Activated CD8-positive, alpha-beta T cell treated with anti-CD3 and anti-CD28 coated beads, Interleukin-2, amount 10 ng/mL, durations not matched to agents 7 days and 5 days (primary cell): ENCODE results near the gene PHF8. TPM values are rescaled to one million over a fixed set of nuclear protein-coding genes. Genes with fewer than 3 reads are reported as not detected.

ENCODE experiments used
- ATAC-seq: fragments of 150-1000 bp; cut with Tn5 transposase; one replicate; pipeline ENCODE4 v1.10.0; 2021; ENCODE audit warnings: moderate library complexity
- CTCF ChIA-PET: fragments of 350-600 bp; sonication (Branson Sonifier 250); formaldehyde crosslinking; loops from one replicate; lab custom pipeline; 2021; ENCODE audit warnings: antibody characterized with exemption; lab: Charles Lee
- POLR2A ChIA-PET: fragments of 350-600 bp; sonication (Branson Sonifier 250); formaldehyde crosslinking; loops from one replicate; lab custom pipeline; 2021; ENCODE audit warnings: antibody characterized with exemption; lab: Charles Lee
- DNase-seq: peaks from one replicate; pipeline ENCODE4 v3.0.0-alpha.2; 2020
- H3K27ac Mint-ChIP-seq: one replicate; pipeline ENCODE4 v1.8.0; 2021; ENCODE audit warnings: mild to moderate bottlenecking, mixed read lengths
- H3K27me3 Mint-ChIP-seq: one replicate; pipeline ENCODE4 v1.8.0; 2021; ENCODE audit warnings: low read depth, mixed read lengths
- H3K36me3 Mint-ChIP-seq: one replicate; pipeline ENCODE4 v1.8.0; 2021; ENCODE audit warnings: low read depth, mixed read lengths
- H3K4me1 Mint-ChIP-seq: one replicate; pipeline ENCODE4 v1.8.0; 2021; ENCODE audit warnings: low read depth, mixed read lengths
- H3K4me3 Mint-ChIP-seq: one replicate; pipeline ENCODE4 v1.8.0; 2021; ENCODE audit warnings: mild to moderate bottlenecking, mixed read lengths
- H3K9me3 Mint-ChIP-seq: one replicate; pipeline ENCODE4 v1.8.0; 2022; ENCODE audit warnings: mixed read lengths; ENCODE audit not compliant: insufficient read depth
- total RNA-seq, 2 experiments: library from RNA; stranded (reverse); gene quantifications; one replicate each; pipeline ENCODE4 v1.2.3, GENCODE V29; 2021

The PHF8 gene
- total RNA-seq, 2 experiments from 2014 or later = 37.4 to 38.8 TPM

- Mint-ChIP-seq H3K36me3 (no peaks in the 10 kb centered on the region), H3K4me3 (no peak overlapping the region), H3K9me3 (no peaks in the 10 kb centered on the region), H3K4me1 (no peaks in the 10 kb centered on the region), H3K27ac (no peak overlapping the region), H3K27me3 (no peaks in the 10 kb centered on the region)
- ATAC-seq = no peak
- ChIA-PET POLR2A (no interaction called here), CTCF (no interaction called here)
- DNase-seq = no peak
These were observed 19.1 kb upstream of the PHF8 start for GRCh38 chrX:54063361-54063760.

GRCh38 chrX:54049801-54050200 lies 5.5 kb upstream of the PHF8 start:
- no peak overlapping the region for H3K4me3 Mint-ChIP-seq
- H3K27ac Mint-ChIP-seq = no peak overlapping the region
- ChIA-PET POLR2A (interaction anchor here (0.5 kb wide), 1 partner anchor 590 kb away, joined by 4 read pairs; no protein-coding TSS in a partner anchor), CTCF (no interaction called here)
- ATAC-seq (no peak), DNase-seq (no peak)
- no peaks in the 10 kb centered on the region for H3K27me3 Mint-ChIP-seq
- H3K4me1 Mint-ChIP-seq = peaks cover 8% of the 10 kb centered on the region
- no peaks in the 10 kb centered on the region for H3K9me3 Mint-ChIP-seq
- no peaks in the 10 kb centered on the region for H3K36me3 Mint-ChIP-seq

DNA sequence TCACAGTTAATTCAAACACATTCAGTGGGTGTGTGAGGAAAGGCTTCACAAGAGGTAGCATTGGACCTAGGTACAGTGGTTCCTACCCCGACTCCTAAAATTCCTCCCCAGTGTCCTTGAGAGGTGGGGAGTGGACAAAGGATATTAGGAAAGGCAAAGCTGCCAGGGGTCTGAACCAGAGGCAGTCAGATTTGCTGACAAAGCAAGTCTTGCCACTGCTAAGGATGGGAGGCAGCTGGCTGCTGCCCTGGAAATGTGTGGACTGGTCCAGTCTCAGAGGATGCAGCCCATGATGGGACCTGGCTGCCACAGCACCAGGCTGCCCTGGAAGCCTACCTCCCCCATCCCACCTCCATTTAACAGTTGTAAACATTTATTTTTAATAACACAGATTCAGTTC lies 4.1 kb upstream of the PHF8 start:
- H3K36me3 Mint-ChIP-seq = no peaks in the 10 kb centered on the region
- H3K4me3 Mint-ChIP-seq = no peak overlapping the region
- peaks cover 9% of the 10 kb centered on the region for H3K4me1 Mint-ChIP-seq
- ATAC-seq = no peak
- no peak overlapping the region for H3K27ac Mint-ChIP-seq
- CTCF ChIA-PET = no interaction called here
- H3K27me3 Mint-ChIP-seq = no peaks in the 10 kb centered on the region
- no peak for DNase-seq
- POLR2A ChIA-PET = no interaction called here
- H3K9me3 Mint-ChIP-seq = no peaks in the 10 kb centered on the region

DNA sequence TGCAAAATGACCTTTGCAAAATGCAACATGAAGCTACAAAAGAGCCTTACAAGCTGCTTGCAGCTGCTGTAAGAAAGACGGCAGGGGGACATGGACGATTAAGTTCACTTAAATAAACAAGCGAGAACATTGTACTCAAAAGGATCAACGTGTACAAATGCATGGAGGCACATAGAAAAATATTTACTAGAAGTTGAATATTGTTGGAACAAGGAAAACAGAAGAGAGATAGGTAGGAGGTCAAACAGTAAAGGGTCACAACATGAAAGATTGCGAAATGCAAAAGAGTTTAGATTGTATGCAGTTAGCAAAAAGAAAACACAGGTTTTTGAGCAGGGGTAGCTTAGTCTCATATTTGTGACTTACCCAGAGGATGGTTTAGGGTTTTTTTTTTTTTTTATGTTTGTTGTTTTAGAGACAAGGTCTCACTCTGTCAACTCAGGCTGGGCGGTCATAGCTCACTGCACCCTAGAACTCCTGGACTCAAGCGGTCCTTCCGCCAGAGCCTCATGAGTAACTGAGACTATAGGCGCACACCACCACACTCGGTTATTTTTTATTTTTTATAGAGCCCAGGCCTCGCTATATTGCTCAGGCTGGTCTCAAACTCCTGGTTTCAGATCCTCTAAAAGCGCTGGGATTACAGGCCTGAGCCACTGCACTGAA lies 1.4 kb upstream of the PHF8 start:
- peak overlapping the region; percentile 95 for H3K4me3 Mint-ChIP-seq
- POLR2A ChIA-PET = interaction anchor here (1.1 to 4.0 kb wide), 4 partner anchors 83 to 394 kb away, joined by 3 to 27 read pairs (median 5); partner anchors contain the start of genes FAM120C and TSR2

GRCh38 chrX:54044877-54045338 lies 635 bp upstream of the PHF8 start:
- CTCF ChIA-PET = interaction anchor here (0.7 to 1.0 kb wide), 3 partner anchors 123 to 728 kb away, joined by 3 read pairs; partner anchors contain the start of gene FAM120C
- Mint-ChIP-seq H3K4me1 (peaks cover 18% of the 10 kb centered on the region), H3K27ac (peak overlapping the region; percentile 97)

More for the DNA sequence above, 1.4 kb upstream of the PHF8 start:
- Mint-ChIP-seq H3K9me3 (no peaks in the 10 kb centered on the region), H3K4me1 (peaks cover 14% of the 10 kb centered on the region), H3K27me3 (no peaks in the 10 kb centered on the region), H3K27ac (peak overlapping the region; percentile 97), H3K36me3 (peaks cover 8% of the 10 kb centered on the region)
- no peak for DNase-seq
- ATAC-seq = no peak
- CTCF ChIA-PET = no interaction called here

GRCh38 chrX:54043541-54044125 lies 640 bp downstream of the PHF8 start:
- no peaks in the 10 kb centered on the region for H3K9me3 Mint-ChIP-seq
- ATAC-seq = peak; percentile 13
- H3K4me3 Mint-ChIP-seq = peak overlapping the region; percentile 95
- H3K4me1 Mint-ChIP-seq = peaks cover 18% of the 10 kb centered on the region
- peak overlapping the region; percentile 97 for H3K27ac Mint-ChIP-seq
- H3K36me3 Mint-ChIP-seq = peaks cover 13% of the 10 kb centered on the region
- no peaks in the 10 kb centered on the region for H3K27me3 Mint-ChIP-seq
- POLR2A ChIA-PET = interaction anchor here (0.6 to 4.0 kb wide), 8 partner anchors 18 to 1120 kb away, joined by 3 to 27 read pairs (median 3); partner anchors contain the start of genes FAM120C, HUWE1 and TSR2
- CTCF ChIA-PET = interaction anchor here (1.0 to 2.4 kb wide), 4 partner anchors 12 to 396 kb away, joined by 3 to 11 read pairs (median 3); partner anchors contain the start of gene TSR2
- DNase-seq = peak; percentile 35

More at GRCh38 chrX:54044877-54045338, 635 bp upstream of the PHF8 start:
- DNase-seq (no peak), ATAC-seq (no peak)
- H3K4me3 Mint-ChIP-seq = peak overlapping the region; percentile 95
- H3K36me3 Mint-ChIP-seq = peaks cover 11% of the 10 kb centered on the region
- POLR2A ChIA-PET = interaction anchor here (0.6 to 4.0 kb wide), 9 partner anchors 20 to 955 kb away, joined by 3 to 27 read pairs (median 3); partner anchors contain the start of genes APEX2, FAM120C and TSR2
- no peaks in the 10 kb centered on the region for H3K27me3 Mint-ChIP-seq
- H3K9me3 Mint-ChIP-seq = no peaks in the 10 kb centered on the region

DNA sequence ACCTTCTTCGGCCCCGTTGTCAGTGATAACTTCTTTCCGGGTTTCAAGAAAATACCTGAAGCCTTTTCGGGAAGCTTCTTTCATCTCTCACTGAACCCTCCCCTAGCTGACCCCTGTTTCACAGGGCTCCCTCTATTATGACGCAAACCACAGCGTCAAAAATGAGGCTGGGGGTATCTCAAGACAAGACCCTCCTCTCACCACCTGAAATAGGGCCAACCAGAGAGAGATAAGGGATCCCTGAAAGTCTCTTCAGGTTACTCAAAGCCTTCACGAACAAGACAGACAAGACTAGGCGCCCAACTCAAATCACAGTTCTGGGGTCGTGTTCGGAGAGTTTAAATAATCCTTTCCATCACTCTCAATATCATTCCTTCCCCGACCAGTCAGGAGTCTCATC lies 1.2 kb downstream of the PHF8 start:
- Mint-ChIP-seq H3K27me3 (no peaks in the 10 kb centered on the region), H3K27ac (peak overlapping the region; percentile 97), H3K36me3 (peaks cover 13% of the 10 kb centered on the region), H3K9me3 (no peaks in the 10 kb centered on the region), H3K4me1 (peaks cover 18% of the 10 kb centered on the region), H3K4me3 (peak overlapping the region; percentile 95)
- ChIA-PET POLR2A (interaction anchor here (0.6 to 4.0 kb wide), 8 partner anchors 18 to 1119 kb away, joined by 3 to 27 read pairs (median 3); partner anchors contain the start of genes FAM120C, HUWE1 and TSR2), CTCF (interaction anchor here (1.0 to 2.4 kb wide), 4 partner anchors 12 to 397 kb away, joined by 3 to 11 read pairs (median 3); partner anchors contain the start of gene TSR2)
- no peak for DNase-seq
- no peak for ATAC-seq

DNA sequence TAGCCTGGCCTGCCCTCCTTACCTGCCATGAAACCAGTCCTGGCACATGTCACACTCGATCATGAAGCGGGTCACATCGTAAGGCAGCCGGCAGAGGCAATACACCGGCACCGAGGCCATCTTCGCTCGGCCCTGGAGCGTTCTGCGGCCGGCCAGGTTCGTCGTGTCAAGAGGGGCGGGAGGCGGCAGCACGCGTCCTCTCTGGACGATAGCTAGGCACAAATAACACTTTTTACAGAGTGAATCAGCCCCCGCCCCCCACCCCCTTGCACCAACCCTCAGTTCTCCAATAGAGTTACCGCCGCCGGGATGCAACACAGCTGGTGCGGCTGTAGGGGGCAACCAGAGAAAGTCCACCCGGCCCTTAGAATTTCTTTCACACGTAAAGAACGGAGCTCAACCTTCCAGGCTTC lies 1.7 kb downstream of the PHF8 start:
- peak; percentile 60 for DNase-seq
- Mint-ChIP-seq H3K9me3 (no peaks in the 10 kb centered on the region), H3K4me3 (peak overlapping the region; percentile 95), H3K4me1 (peaks cover 19% of the 10 kb centered on the region), H3K27ac (peak overlapping the region; percentile 97), H3K27me3 (no peaks in the 10 kb centered on the region), H3K36me3 (peaks cover 13% of the 10 kb centered on the region)
- no peak for ATAC-seq
- POLR2A ChIA-PET = interaction anchor here (1.0 to 4.0 kb wide), 3 partner anchors 139 to 957 kb away, joined by 4 to 27 read pairs (median 8); partner anchors contain the start of genes FAM120C and TSR2
- CTCF ChIA-PET = interaction anchor here (1.0 to 2.4 kb wide), 3 partner anchors 11 to 397 kb away, joined by 3 to 11 read pairs (median 3); partner anchors contain the start of gene TSR2

- ATAC-seq (no peak), DNase-seq (no peak)
- ChIA-PET POLR2A (no interaction called here), CTCF (interaction anchor here (2.8 kb wide), 1 partner anchor 13 kb away, joined by 11 read pairs; the partner anchor contains the start of gene PHF8)
- Mint-ChIP-seq H3K27me3 (no peaks in the 10 kb centered on the region), H3K36me3 (peaks cover 53% of the 10 kb centered on the region), H3K9me3 (no peaks in the 10 kb centered on the region), H3K4me3 (no peak overlapping the region), H3K27ac (no peak overlapping the region), H3K4me1 (peaks cover 4% of the 10 kb centered on the region)
These were observed 13.9 kb downstream of the PHF8 start for GRCh38 chrX:54030329-54030728.

DNA sequence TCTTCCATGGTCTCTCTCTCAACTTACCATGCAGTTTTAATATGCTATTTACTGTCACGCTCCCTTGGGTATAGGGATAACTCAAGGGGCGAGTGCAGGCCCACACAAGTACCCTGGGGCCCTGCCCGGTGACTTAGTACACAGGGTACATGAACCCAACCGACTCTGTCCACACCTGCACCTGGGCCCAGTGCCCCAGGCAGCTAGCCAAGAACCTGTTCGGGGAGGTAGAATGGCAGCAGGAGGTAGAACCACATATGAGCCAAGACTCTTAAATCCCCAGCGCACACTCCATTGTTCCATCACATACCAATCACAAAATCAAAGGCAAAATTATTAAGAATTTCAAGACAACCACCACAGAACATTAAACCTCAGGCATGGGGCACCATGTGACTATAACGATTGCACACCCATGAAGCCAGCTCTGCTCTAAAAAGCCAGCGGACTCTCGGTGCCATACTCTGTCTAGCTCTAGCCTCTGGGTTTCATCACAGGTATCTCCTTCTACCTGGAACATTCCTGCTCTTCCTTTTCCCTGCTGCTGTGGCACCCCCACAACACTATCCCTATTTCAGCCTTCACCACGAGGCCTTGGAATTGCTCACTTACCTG lies 14.6 kb downstream of the PHF8 start:
- ATAC-seq (no peak), DNase-seq (no peak)
- H3K27me3 Mint-ChIP-seq = no peaks in the 10 kb centered on the region
- ChIA-PET CTCF (no interaction called here), POLR2A (interaction anchor here (0.6 kb wide), 1 partner anchor 1667 kb away, joined by 3 read pairs; no protein-coding TSS in a partner anchor)
- no peak overlapping the region for H3K27ac Mint-ChIP-seq
- H3K36me3 Mint-ChIP-seq = peaks cover 54% of the 10 kb centered on the region
- no peak overlapping the region for H3K4me3 Mint-ChIP-seq
- H3K4me1 Mint-ChIP-seq = peaks cover 4% of the 10 kb centered on the region
- H3K9me3 Mint-ChIP-seq = no peaks in the 10 kb centered on the region

DNA sequence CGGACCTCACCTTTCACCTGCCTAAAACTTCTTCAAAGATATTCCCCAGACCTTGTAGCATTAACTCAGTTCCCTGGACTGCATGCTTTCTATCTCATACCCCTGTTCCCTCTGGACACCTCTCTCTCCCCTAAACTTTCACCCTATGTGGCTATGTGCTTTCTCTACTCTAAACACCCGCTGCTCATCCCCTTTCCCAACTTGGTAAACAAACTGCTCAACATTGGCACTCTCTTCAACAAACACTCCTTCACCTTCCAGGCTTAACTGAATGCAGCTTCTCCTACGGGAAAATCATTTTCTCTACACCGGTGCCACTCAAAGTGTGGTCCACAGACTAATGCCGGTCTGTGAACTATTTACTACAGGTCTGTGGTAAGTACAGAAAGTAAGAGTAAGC lies 19.9 kb downstream of the PHF8 start:
- H3K27me3 Mint-ChIP-seq = no peaks in the 10 kb centered on the region
- ATAC-seq (no peak), DNase-seq (no peak)
- H3K4me1 Mint-ChIP-seq = peaks cover 4% of the 10 kb centered on the region
- peaks cover 53% of the 10 kb centered on the region for H3K36me3 Mint-ChIP-seq
- H3K27ac Mint-ChIP-seq = no peak overlapping the region
- CTCF ChIA-PET = no interaction called here
- no peak overlapping the region for H3K4me3 Mint-ChIP-seq
- no peaks in the 10 kb centered on the region for H3K9me3 Mint-ChIP-seq
- POLR2A ChIA-PET = no interaction called here
